HG03280 (cell line): ENCODE results near the gene SLFN12.
A peak's percentile ranks its signal among the peaks of the same experiment; 100 is the strongest.
"Not testable (repeated sequence)": the region's sequence is repeated elsewhere in the genome, so short reads cannot be mapped to it uniquely, and the experiment has no call there.

ENCODE experiments used
- ATAC-seq: cut with Tn5 transposase; IDR thresholded peaks from one replicate; pipeline ENCODE4 v1.9.1; 2021; ENCODE audit warnings: mild to moderate bottlenecking, moderate library complexity; ENCODE audit not compliant: unreplicated experiment

SLFN12 gene

GRCh38 chr17:35414247-35414646 lies 18.1 kb downstream of the SLFN12 start:
- no peak for ATAC-seq

GRCh38 chr17:35407531-35407930 lies 24.8 kb downstream of the SLFN12 start:
- ATAC-seq: no peak

- no peak for ATAC-seq
These were observed 25.7 kb downstream of the SLFN12 start for GRCh38 chr17:35406568-35406967.

GRCh38 chr17:35404360-35404759 lies 27.9 kb downstream of the SLFN12 start:
- ATAC-seq: no peak

DNA sequence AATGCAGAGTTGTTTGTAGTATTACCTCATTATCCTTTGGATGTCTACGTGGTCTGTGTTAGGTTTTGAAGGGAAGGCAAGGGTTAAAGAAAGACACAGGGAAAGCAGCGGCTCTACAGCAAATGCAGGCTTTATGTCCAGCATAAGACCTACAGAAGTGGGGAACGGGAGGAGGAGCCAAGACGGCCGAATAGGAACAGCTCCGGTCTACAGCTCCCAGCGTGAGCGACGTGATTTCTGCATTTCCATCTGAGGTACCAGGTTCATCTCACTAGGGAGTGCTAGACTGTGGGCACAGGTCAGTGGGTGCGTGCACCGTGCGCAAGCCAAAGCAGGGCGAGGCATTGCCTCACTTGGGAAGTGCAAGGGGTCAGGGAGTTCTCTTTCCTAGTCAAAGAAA lies 38.5 kb downstream of the SLFN12 start:
- not testable (repeated sequence) for ATAC-seq

DNA sequence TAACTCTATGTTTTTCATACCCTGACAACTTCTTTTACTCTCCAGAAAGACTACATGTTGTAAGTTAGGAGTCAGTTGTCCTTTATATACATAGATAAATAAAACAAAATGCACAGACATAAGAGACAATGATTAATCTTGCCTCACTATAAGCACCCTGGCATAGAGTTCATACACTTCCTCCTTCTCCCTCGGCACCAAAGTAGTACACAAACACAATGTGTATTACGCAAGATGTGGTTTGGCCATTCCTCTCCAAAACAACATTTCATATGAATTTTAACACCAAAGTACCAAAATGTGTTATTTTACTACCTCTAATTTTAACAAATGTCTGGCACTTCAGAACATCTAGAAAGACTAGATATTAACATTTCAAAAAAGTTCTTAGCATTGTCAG lies 41.6 kb downstream of the SLFN12 start:
- no peak for ATAC-seq

GRCh38 chr17:35390156-35390555 lies 42.1 kb downstream of the SLFN12 start:
- no peak for ATAC-seq

DNA sequence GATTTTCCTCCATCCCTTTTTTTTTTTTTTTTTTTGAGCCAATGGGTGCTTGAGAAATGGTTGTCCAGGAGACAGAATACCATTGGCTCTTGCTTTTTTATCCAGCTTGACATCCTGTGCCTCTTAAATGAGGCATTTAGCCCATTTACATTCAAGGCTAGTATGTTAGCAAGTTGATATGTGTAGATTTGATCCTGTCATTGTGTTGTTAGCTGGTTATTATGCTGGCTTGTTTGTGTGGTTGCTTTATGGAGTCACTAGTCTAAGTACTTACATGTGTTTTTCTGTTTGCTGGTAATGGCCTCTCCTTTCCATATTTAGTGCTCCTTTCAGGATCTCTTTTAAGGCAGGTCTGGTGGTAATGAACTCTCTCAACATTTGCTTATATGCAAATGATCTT lies 44.8 kb downstream of the SLFN12 start:
- ATAC-seq: no peak

DNA sequence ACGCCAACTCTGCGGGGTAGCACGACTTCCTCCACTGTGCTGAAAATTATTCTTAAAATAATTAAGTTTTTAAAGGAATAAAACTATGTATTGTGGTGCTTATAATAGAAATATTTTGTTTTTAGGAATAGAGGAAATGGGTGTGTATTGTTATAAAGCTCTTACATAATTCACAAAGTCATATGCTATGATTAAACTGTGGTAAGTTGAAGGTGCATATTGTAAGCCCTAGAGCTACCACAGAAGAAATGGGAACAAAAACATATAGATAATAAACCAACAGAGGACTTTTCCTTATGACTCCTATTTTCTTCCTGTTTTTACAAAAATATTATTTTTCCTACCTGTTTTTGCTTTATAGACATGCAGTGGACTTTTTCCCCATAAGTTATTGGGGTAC lies 54.6 kb downstream of the SLFN12 start:
- ATAC-seq: no peak

DNA sequence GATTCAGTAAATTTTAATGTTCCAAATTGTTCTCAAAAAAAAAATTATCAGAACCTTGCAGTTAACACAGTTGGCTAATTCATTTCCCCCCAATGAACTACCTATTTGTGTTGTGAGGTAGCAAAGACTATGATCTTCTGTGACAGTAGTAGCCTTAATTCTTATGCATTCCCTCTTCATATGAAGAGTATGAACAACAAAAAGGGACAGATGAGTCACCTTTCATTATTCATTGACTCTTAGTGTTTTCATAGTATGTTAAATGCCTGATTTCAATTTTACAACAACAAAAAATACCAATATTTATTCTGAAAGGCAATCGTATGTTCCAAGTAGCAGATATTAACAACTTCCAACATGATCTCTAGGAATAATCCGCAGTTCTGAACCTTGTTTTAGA lies 55.2 kb downstream of the SLFN12 start:
- no peak for ATAC-seq

GRCh38 chr17:35376245-35376644 lies 56.1 kb downstream of the SLFN12 start:
- no peak for ATAC-seq

- no peak for ATAC-seq
These were observed 57.4 kb downstream of the SLFN12 start for GRCh38 chr17:35374766-35375344.

GRCh38 chr17:35373984-35374765 lies 58.1 kb downstream of the SLFN12 start:
- peak; percentile 19 for ATAC-seq

GRCh38 chr17:35373534-35373983 lies 58.7 kb downstream of the SLFN12 start, which contains the start of gene SLFN11:
Gene SLFN11, minus strand, starts transcription at chr17:35373621. Its CDS starts 9,814 bp downstream, at chr17:35363807.
- peak; percentile 61 for ATAC-seq

DNA sequence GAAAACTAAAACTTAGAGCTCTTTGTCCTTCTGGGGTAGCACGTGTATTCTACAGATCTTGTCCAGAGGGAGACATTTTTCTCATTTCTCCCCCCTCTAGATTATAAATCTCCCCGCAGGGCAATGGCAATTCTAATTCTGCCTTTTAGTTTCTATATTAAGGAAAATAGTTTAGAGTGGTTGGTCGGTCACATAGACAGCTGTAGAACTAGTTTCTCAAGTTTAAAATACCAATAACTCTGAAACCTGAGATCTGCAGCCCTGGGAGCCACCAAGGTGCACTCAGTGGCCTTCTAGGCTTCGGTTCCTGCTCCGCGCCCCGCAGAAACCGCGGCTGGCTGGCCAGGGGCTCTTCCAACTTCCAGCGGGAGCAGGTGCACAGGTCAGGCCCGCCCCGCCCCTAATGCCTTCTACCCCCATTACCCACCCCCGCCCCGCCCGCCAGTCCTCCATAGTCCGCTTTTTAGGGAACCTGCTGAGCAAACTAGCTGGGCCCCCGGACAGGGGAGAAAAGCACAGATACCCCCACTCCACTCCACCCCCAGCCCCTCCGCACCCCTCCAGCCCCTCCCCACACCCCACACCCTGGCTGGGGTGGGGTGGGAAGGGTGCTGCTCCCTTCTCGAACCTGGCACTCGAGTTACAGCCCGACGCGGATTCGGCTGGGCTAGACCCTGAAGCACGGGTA lies 59.3 kb downstream of the SLFN12 start:
- ATAC-seq: peak; percentile 18

DNA sequence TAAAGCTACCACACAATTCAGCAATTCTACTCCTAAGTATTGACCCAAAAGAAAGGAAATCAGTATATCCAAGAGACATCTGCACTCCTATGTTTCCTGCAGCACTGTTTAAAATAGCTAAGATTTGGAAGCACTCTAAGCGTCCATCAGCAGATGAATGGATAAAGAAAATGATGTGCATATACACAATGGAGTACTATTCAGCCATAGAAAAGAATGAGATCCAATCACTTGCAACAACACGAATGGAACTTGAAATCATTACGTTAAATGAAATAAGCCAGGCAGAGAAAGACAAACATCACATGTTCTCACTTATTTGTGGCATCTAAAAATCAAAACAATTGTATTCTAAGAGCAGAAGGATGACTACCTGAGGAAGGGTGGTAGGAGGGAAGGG lies 60.4 kb downstream of the SLFN12 start:
- no peak for ATAC-seq

DNA sequence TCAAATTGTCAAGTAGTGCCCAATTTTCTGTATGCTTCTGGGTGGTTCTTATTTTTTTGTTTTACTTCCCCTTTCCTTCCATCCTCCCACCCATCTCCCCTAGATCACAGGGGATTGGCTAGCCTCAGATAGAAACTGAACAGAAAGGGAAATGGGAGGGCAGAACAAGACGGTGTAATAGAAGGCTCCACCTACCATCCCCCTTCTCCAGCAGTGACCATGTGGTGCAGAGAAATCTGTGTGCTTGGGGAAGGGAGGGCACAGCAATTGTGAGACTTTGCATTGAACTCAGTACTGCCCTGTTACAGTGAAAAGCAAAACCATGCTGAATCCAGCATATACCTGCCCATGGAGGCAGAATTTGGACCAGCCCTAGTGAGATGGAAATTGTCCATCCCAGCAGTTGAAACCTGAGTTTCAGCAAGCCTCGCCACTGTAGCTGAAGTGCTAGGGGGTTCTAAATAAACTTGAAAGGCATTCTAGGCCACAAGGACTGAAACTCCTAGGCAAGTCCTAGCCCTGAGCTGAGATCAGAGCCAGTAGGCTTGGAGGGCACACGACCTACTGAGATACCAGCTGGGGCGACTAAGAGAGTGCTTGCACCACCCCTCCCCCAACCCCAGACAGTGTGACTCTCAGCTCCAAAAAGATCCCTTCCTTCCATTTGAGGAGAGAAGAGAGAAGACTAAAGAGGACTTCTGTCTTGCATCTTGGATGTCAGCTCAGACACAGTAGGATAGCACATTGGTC lies 64.0 kb downstream of the SLFN12 start:
- peak; percentile 97 for ATAC-seq

DNA sequence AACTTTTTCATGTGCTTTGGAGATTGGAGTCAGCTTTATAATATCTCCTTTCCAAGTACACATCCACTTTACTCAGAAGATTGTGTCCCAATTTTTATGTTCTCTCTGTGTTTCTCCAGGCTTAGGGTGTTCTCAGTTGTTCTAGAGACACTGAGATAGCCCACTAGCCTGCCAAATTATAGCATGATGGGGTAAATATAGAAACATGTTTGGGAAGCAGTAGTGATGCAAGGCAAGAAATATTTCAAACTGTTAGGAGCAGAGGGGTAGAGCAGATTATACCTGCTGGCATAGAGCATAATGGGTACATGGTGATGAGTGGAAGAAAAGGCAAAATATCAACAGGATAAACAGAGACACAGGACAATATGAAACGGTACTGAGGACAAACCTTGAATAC lies 71.3 kb downstream of the SLFN12 start:
- ATAC-seq: no peak
